Testis (tissue), 5 donors: ENCODE measurements around the gene MRPS23. TPM values are rescaled to one million over a fixed set of nuclear protein-coding genes. Genes with fewer than 3 reads are reported as not detected.

Experiments used
- DNase-seq: peaks from one replicate; pipeline ENCODE4 v3.0.0-alpha.2; 2019
- H3K27ac ChIP-seq, 2 donors: fragments of 200-600 bp; sonication (generic); one replicate each; pipeline ENCODE4 v1.5.1; 2019
- H3K27me3 ChIP-seq: fragments of 200-600 bp; sonication (generic); one replicate; pipeline ENCODE4 v1.5.1; 2019
- H3K36me3 ChIP-seq: fragments of 200-600 bp; sonication (generic); one replicate; pipeline ENCODE4 v1.5.1; 2017; ENCODE audit warnings: low read depth; ENCODE audit errors: missing control alignments
- H3K4me1 ChIP-seq: fragments of 200-600 bp; sonication (generic); one replicate; pipeline ENCODE4 v1.5.1; 2019
- H3K4me3 ChIP-seq, 2 donors: fragments of 200-600 bp; sonication (generic); one replicate each; pipeline ENCODE4 v1.5.1; 2017 to 2019
- H3K9me3 ChIP-seq: fragments of 200-600 bp; sonication (generic); one replicate; pipeline ENCODE4 v1.5.1; 2017
- CTCF ChIP-seq, 3 experiments: fragments of 450-650 bp in 2 of 3; fragments of 200-600 bp in 1 of 3; sonication (generic) in 1 of 3; IDR thresholded peaks; one replicate each; pipeline ENCODE4 v1.5.1; 2016 to 2019; ENCODE audit warnings: antibody characterized with exemption in 3 of 3, mild to moderate bottlenecking in 2 of 3, moderate library complexity in 1 of 3
- POLR2A ChIP-seq: fragments of 450-650 bp; IDR thresholded peaks from one replicate; pipeline ENCODE4 v1.6.1; 2017; ENCODE audit warnings: antibody characterized with exemption, mild to moderate bottlenecking, moderate library complexity
- WGBS, 2 donors: methylation state at CpG; one replicate each; pipeline ENCODE4 v1.1.5; 2018; 5-methylcytosine and 5-hydroxymethylcytosine counted together
- intact Hi-C: fragments of 100-400 bp; cut with DNase I; formaldehyde crosslinking; loops from one replicate; pipeline ENCODE4 v1.15.1; 2023; ENCODE audit warnings: low total_unique reads
- long read RNA-seq, 2 donors: transcript quantifications; one replicate each; lab custom pipeline, GENCODE V29; 2026
- polyA plus RNA-seq: library from polyadenylated mRNA; stranded (reverse); fragments of 350-450 nt; fragmentation: Illumina TruSeq; extraction: RNeasy Lipid Tissue Mini Kit (QIAGEN cat#74804); gene quantifications from one replicate; pipeline ENCODE4 v1.2.3, GENCODE V29; 2014; ENCODE audit warnings: low read depth, low replicate concordance; ENCODE audit not compliant: insufficient read depth
- total RNA-seq, 2 donors: library from RNA; depleted of rRNA; stranded (reverse); fragments of >200 nt; gene quantifications; one replicate each; pipeline ENCODE4 v1.2.3, GENCODE V29; 2016

The MRPS23 gene
- total RNA-seq (10 to 100 TPM; 14.1 to 25.1 TPM), polyA plus RNA-seq (57.4 TPM)
- long read RNA-seq, donor 1, full-length matches to known transcripts: 27 of 27 reads
- long read RNA-seq, donor 1, partial matches to known transcripts: 0 of 27 reads
- long read RNA-seq, donor 1, other reads (novel, unspliced or antisense): 0 of 27 reads
- long read RNA-seq, donor 2, full-length matches to known transcripts: 18 of 18 reads
- long read RNA-seq, donor 2, partial matches to known transcripts: 0 of 18 reads
- long read RNA-seq, donor 2, other reads (novel, unspliced or antisense): 0 of 18 reads

- H3K9me3 ChIP-seq: no peaks in the 10 kb centered on the region
- peak; percentile 99 for DNase-seq
- intact Hi-C loops: loop anchor here (10.0 kb wide), 1 partner anchor 265 kb away; no protein-coding TSS in a partner anchor
- peaks cover 41% of the 10 kb centered on the region for H3K4me1 ChIP-seq
- H3K36me3 ChIP-seq: no peaks in the 10 kb centered on the region
- H3K4me3 ChIP-seq: peak within 1 kb of the TSS; percentile 80 to 93
- H3K27me3 ChIP-seq: no peaks in the 10 kb centered on the region
- WGBS, 2 donors: 0 to 1% methylated on average over 49 to 57 of the region's 57 CpGs
- H3K27ac ChIP-seq: peak within 1 kb of the TSS; percentile 83 to 89
- peak in 1 of 3 experiments; percentile 17 for TF ChIP-seq CTCF (IDR thresholded peaks at IDR 0.05)
- peak; percentile 29 for TF ChIP-seq POLR2A
These were observed at the start of gene MRPS23 for GRCh38 chr17:57849874-57850754. Gene MRPS23, minus strand, starts transcription at chr17:57850044. Its CDS starts 34 bp downstream, at chr17:57850010.

GRCh38 chr17:57899391-57899790 lies 49.5 kb upstream of the MRPS23 start:
- Histone ChIP-seq H3K4me3 (no peak overlapping the region), H3K36me3 (no peaks in the 10 kb centered on the region), H3K9me3 (no peaks in the 10 kb centered on the region), H3K27me3 (no peaks in the 10 kb centered on the region), H3K4me1 (peaks cover 41% of the 10 kb centered on the region), H3K27ac (peak overlapping the region in 1 of 2 donors; percentile 71)
- intact Hi-C loops: loop anchor here (10.0 kb wide), 1 partner anchor 55 kb away; the partner anchor contains the start of gene CUEDC1
- 46 to 60% methylated on average over 5 to 8 of the region's 8 CpGs for WGBS, 2 donors
- TF ChIP-seq POLR2A (no peak), CTCF (IDR thresholded peaks at IDR 0.05) (no peak)
- no peak for DNase-seq

GRCh38 chr17:57898487-57899311 lies 48.9 kb upstream of the MRPS23 start:
- intact Hi-C loops: loop anchor here (10.0 kb wide), 1 partner anchor 56 kb away; the partner anchor contains the start of gene CUEDC1
- 46 to 52% methylated on average over 3 to 9 of the region's 9 CpGs for WGBS, 2 donors
- no peak for TF ChIP-seq CTCF (IDR thresholded peaks at IDR 0.05)
- TF ChIP-seq POLR2A: no peak
- Histone ChIP-seq H3K36me3 (no peaks in the 10 kb centered on the region), H3K9me3 (no peaks in the 10 kb centered on the region), H3K27me3 (no peaks in the 10 kb centered on the region), H3K27ac (peak overlapping the region in 1 of 2 donors; percentile 71), H3K4me1 (peaks cover 43% of the 10 kb centered on the region), H3K4me3 (no peak overlapping the region)
- DNase-seq: peak; percentile 36

- TF ChIP-seq POLR2A (no peak), CTCF (IDR thresholded peaks at IDR 0.05) (no peak)
- 80 to 88% methylated on average over 7 to 8 of the region's 8 CpGs for WGBS, 2 donors
- no peaks in the 10 kb centered on the region for H3K36me3 ChIP-seq
- intact Hi-C loops: loop anchor here (10.0 kb wide), 1 partner anchor 59 kb away; the partner anchor contains the start of gene CUEDC1
- no peaks in the 10 kb centered on the region for H3K9me3 ChIP-seq
- H3K27me3 ChIP-seq: no peaks in the 10 kb centered on the region
- H3K4me1 ChIP-seq: peaks cover 50% of the 10 kb centered on the region
- no peak overlapping the region for H3K4me3 ChIP-seq
- DNase-seq: no peak
- H3K27ac ChIP-seq: no peak overlapping the region
These were observed 45.7 kb upstream of the MRPS23 start for GRCh38 chr17:57895382-57896060.
